GM21825 (cell line): ENCODE measurements around the gene SRRM1.
"Not testable (repeated sequence)": the region's sequence is repeated elsewhere in the genome, so short reads cannot be mapped to it uniquely, and the experiment has no call there.

ENCODE experiments used
- ATAC-seq: cut with Tn5 transposase; IDR thresholded peaks from one replicate; pipeline ENCODE4 v1.9.1; 2021; ENCODE audit warnings: mild to moderate bottlenecking, moderate library complexity; ENCODE audit not compliant: unreplicated experiment

SRRM1 gene

DNA sequence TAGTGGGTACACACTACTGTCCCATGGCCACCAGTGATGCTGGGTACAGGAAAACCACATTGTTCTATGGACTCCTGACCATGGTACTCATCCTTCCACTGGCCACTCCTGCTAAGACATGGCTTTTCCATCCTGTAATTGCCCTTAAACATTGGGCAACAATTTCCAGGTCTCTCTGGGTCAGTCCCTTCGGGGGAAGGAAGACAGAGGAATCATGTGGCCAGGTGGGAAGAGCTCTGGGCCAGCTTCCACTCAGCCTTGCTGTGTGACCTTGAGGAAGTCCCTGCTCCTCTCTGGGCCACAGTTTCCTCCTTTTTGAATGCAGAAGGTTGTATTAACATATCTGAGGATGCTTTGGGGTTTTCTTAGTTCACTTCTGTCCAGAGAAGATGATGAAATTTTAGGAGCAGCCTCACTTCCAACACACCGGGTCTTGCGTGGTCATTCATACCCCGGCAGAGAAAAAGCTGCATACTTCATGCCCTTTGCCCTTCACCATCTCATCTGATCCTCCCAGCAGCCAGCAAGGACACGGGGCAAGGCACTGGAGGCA is 50.8 kb downstream of the SRRM1 start:
- no peak for ATAC-seq

DNA sequence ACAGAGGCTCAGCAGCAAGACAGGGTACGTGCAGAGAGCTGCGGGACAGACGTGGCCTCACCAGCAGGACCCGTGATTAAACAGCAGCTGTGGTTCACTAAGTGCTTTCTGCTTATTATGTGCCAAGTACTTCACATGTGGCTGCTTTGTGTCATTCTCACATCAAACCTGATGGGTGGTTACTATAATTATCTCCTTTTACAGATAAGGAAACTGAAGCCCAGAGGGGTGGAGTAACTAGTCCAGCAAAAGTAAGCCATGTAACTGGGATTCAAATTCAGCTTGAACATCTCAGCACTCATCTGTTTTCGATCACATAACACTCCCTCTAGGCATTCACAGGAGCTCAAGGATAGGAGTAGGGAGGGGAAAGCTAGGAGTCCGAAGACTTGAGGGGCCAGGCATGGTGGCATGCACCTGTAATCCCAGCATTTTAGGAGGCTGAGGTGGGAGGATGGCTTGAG is 51.3 kb downstream of the SRRM1 start:
- ATAC-seq: peak; percentile 50

DNA sequence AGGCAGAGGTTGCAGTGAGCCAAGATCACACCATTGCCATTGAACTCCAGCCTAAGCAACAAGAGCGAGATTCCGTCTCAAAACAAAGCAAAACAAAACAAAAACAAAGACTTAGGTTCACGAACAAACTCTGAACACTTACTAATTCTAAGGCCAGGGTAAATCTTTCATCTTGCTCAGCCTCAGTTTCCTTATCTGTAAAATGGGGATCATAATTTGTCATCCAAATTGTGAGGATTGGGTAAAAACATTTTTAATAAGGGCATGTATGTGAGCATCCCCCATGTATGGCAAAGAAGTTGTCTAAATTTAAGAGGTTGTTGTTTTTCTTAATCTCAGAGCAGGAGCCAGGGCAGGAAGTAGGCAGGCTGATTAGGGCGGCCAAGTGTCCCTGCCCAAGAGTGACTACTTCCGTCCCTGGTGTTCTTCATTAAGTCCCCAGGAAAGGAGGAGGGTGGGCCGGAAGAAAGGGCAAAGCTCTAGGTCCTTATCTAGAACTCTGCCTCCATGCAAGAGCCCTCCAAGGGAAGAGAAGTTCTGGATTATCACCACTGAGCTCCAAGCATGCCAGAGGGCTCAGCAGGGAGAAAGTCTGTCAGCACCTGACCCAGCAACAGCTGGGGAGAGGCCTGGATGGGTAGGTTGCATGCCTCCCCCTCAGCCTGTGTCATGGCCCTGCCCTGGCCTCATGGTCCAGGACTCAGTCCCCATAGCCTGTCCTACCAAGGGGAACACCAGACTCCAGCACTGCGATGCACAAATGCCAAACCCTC is 52.3 kb downstream of the SRRM1 start:
- no peak for ATAC-seq

DNA sequence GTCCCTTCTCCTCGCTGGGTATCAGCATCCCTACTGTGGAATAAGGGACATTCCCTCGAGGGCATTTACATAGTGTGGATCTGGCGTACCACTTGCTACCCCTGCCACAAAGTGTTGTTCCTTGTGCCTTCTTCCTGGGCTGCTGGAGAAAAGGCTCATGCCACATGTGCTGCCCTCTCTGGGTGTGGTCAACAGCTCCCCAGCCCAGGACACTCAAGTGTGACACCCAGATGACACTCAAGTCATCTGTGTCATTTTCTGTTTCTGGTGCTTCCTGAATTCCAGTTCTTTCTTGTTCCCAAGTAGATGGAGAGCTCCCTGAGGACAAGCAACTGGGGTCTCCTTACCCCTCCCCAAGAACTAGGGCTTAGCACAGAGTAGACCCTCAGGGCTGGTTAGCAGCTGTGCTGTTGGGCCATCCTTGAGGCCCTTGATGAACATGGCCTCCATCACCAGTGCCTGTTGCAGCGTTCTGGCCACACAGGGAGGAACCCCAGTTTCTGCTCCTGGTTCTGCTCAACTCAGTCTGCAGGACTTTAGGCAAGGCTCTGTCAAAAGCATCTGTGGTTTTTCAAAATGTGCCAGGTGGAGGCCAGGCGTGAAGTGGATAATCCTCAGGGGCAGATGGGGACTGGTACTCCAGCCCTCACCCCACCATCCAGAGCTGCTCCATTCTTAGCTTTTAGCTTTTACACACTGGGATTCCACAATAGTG is 53.1 kb downstream of the SRRM1 start:
- ATAC-seq: no peak

DNA sequence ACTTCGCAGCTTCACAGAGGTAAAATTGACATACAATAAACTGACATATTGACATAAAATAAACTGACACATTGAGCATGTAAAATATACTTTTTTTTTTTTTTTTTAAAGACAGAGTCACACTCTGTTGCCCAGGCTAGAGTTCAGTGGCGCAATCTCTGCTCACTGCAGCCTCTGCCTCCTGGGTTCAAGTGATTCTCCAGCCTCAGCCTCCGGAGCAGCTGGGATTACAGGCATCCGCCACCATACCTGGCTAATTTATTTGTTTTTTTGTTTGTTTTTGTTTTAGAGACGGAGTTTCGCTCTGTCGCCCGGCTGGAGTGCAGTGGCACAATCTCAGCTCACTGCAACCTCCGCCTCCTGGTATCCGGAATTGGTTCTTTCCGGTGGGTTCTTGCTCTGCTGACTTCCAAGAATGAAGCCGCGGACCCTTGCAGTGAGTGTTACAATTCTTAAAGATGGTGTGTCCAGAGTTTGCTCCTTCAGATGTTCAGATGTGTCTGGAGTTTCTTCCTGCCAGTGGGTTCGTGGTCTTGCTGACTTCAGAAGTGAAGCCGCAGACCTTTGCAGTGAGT is 53.7 kb downstream of the SRRM1 start:
- no peak for ATAC-seq

DNA sequence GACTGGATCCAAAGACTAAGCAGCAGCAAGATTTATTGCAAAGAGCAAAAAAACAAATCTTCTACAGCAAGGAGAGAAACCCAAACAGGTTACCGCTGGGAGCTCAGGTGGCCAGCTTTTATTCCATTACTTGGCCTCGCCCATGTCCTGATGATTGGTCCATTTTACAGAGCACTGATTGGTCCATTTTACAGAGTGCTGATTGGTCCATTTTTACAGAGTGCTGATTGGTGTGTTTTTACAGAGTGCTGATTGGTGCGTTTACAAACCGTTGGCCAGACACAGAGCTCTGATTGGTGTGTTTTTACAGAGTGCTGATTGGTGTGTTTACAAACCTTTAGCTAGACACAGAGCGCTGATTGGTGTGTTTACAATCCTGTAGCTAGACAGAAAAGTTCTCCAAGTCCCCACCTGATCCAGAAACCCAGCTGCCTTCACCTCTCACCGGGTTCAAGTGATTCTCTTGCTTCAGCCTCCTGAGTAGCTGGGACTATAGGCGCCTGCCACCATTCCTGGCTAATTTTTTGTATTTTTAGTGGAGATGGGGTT is 54.4 kb downstream of the SRRM1 start:
- not testable (repeated sequence) for ATAC-seq

DNA sequence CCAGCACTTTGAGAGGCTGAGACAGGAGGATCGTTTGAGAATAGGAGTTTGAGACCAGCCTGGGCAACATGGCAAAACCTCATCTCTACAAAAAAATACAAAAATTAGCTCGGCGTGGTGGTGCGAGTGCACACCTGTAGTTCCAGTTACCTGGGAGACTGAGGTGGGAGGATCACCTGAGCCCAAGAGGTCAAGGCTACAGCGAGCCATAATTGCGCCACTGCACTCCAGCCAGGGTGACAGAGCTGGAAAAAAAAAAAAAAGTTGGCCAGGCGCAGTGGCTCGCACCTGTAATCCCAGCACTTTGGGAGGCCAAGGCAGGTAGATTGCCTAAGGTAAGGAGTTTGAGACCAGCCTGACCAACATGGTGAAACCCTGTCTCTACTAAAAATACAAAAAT is 55.2 kb downstream of the SRRM1 start:
- ATAC-seq: not testable (repeated sequence)

DNA sequence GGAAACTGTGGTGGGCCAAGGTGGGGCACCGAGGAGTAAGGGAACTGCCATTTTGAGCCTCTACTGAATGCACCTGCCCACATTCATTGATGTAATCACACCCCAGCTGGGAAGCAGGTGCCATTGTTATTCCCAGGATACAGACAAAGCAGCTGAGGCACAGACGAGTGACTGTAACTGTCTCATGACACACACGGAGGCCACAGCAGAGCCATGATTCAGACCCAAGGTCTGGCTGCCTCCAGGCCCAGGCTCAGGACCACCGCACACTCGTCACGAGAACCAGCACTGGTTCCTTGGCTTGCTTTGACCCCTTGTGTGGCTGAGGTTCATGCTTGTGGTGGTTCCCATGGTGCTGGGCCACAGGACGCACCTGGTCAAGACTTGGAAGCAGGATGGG is 56.5 kb downstream of the SRRM1 start:
- no peak for ATAC-seq

DNA sequence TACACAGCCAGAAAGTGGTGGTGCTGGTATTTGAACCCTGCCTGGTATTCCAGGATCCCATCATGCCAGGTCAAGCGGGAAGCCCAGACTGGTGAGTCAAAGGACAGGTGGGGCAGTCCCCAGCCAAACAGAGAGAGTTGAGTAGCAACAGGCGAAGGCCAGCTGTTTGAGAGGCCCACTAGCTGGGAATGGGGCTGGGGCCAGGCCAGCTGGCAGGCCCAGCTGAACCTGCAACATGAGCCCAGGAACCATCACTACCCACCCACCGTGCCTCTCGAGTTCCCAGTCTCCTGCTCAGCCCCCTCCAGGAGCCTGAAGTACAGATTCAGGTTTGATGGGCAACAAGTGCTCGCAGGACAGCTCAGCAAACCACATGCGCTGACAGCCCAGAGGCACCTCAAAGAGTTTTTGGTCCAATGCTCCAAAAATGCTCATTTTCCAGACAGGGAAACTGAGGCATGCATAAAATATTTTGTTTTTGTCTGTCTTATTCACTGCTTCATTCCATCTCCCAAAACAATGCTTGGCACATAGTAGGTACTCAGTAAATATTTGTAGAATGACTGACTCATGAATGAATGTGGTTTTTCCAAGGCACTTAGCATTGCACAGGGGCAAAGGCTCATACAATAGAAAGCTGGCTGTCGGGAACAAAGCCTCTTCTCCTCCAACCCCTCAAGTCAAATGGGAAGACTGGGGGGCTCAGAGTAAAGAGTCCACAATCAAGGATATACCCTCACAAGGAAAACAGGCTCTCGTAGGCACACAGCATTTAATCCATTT is 59.6 kb downstream of the SRRM1 start:
- no peak for ATAC-seq

DNA sequence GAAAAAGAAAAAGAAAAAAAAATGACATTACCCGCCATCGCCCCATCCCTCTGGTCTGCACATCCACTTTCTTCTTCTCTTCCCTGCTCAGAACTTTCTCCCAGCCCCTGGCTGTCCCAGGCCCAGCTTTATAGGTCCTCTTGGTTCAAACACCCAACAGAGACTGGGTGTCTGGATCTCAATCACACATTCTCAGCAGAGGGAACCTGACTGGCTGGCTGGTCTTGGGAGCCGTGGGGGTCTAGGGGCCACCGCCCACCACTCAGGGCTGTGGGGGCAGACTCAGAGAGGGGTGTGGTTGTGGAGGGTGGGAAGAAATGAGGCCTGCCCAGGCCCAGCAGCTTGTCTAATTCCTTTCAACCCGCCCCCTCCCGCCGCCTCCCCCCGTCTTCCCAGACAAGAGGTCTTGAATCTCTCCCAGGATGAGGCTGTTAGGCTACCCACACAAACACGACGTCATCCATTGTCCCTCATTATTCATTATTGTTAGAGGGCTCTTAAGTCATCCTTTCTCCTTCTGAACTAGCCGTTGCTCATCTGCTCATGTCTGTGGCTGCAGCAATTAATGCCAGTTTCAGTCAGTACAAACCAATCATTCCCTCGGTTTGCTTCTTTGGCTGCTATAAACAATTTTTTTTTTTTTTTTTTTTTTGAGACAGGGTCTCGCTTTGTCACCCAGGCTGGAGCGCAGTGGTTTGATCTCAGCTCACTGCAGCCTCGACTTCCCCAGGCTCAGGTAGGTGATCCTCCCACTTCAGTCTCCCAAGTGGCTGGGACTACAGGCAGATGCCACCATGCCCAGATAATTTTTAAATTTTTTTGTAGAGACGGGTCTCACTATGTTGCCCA is 61.5 kb downstream of the SRRM1 start:
- no peak for ATAC-seq

DNA sequence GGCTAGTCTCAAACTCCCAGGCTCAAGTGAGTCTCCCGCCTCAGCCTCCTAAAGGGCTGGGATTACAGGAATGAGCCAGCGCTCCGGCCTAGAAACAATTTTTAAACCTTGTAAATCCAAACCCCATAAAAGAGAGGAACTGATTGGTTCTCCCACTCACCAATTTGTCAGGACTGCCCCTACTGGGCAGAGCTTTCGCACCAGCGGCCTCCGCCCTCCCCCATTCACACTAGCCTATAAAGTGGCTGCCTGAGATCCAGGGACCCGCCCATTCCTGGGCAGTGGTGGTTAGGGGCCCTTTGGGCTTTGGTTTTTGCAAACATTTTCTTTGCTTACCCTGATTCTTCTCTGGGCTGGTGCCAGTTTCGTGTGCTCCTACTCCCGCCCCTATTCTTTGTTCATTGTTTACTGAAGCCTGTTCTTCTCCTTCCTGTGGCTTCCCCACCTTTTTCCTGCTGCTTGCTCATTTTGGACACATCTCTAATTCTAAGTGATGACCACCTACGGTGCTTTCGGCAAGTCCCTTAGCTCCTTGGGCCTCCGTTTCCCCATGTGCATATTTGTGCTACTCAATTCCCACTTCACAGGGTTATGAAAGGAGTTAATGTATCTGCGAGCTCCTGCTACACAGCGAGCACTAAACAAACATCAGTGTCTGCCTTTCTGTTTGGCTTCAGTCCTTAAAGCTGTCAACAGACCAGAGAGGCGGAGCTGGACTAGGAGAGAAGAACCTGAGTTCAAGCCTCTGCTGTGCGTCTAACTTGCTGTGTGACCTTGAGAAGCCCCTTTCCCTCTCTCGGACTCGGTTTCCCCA is 62.4 kb downstream of the SRRM1 start:
- peak; percentile 71 for ATAC-seq

DNA sequence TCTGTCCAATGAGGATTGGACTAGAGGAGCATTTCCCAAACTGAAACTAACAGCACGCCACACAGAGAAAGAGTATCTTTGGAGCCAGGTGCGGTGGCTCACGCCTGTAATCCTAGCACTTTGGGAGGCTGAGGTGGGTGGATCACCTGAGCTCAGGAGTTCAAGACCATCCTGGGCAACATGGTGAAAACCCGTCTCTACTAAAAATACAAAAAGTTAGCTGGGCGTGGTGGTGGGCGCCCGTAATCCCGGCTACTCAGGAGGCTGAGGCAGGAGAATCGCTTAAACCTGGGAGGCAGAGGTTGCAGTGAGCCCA is 62.9 kb downstream of the SRRM1 start:
- not testable (repeated sequence) for ATAC-seq

DNA sequence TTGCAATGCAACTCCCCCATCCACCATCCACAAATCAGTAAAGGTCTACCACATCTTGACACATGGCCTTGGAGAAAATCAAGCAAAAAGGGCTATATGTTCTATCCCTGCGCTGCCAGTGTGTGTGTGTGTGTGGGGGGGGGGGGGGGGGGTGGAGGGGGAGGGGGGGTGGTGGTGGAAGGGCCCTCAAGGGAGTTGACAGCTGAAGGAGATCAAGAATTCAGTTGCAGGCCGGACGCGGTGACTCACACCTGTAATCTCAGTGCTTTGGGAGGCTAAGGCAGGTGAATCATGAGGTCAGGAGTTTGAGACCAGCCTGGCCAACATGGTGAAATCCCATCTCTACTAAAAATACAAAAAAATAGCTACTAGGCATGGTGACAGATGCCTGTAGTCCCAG is 64.6 kb downstream of the SRRM1 start:
- no peak for ATAC-seq

DNA sequence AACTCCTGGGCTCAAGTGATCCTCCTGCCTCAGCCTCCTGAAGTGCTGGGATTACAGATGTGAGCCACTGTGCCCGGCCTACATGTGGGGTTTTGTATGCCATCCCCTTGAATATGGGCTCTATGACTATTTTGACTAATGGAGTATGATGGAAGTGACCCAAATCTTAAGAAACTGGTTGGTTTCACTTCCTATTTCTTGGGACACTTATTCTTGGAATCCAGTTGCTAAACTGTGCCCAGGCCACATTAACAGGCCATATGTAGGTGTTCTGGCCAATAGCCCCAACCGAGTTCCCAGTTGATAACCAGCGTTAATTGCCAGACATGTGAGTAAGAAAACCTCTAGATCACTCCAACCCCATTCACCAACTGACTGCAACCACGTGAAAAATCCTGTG is 65.8 kb downstream of the SRRM1 start:
- no peak for ATAC-seq

DNA sequence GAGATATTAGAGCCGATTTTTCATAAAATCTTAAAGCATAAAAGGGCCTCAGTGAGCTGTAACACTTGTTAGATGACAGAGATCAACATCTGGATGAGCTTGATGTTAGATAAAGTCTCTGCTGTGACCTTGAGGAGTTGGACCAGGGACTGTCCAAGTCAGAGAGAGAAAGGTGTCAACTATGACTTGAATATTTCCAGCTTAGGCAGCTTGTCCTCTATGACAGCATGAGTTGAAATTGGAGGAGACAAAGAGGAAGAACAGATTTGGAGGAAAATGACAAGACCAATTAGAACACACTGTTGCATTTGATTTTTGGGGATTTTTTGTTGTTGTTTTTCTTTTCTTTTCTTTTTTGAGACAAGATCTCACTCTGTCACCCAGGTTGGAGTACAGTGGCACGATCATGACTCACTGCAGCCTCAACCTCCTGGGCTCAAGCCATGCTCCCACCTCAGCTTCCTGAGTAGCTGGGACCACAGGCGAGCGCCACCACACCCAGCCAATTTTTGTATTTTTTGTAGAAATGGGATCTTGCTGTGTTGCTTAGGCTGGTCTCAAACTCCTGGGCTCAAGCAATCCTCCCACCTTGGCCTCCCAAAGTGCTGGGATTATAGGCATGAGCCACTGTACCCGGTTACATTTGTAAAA is 66.8 kb downstream of the SRRM1 start:
- ATAC-seq: no peak

DNA sequence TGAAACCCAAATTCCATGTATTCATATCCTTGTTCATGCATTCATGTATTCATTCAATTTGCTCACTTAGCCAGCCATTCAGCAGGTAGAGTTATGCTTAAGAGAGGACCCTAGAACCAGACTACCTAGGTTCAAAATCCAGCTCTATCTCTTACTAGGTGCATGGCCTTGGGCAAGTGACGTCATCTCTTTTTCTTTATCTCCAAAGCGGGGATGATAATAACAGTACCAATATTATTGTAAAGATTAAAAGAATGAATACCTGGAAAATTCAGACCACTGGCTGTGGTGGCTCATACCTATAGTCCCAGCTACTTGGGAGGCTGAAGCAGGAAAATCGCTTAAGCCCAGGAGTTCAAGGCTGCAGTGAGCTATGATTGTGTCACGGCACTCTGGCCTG is 68.2 kb downstream of the SRRM1 start:
- no peak for ATAC-seq

DNA sequence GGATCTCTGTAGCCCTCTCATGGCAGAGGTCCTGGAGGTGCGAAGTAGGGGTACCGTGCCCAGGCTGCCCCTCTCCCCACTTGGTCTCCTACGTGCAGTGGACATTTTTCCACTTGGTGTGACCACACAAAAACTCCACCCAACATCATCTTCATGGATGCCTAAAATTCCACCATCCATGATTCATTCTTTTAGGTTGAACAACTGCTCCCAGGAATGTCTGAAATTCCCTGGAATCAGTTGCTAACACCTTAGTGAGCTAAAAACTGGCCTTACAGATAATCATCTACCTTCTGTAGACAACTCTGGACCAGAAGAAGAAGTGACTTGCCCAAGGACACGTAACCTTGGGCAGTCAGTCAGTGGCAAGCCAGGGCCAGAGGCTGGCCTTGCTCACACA is 70.1 kb downstream of the SRRM1 start:
- ATAC-seq: no peak

DNA sequence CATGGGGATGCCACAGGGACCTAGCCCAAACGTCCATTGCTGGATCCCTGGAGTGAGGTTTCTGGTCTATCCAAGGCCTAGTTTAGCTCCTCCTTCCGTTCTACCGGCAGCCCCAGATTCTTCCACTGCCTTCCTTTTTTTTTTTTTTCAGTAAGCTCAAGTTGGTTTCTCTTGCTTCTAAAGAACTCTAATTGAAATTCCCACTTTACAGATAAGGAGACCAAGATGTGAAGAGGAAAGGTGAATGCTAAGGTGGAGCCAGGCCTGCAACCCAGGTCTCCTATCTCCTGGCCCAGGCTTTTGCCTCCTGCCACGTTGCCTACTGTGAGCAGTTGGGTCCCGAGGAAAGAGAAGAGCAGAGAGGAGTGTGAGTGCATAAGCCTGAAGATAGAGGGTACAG is 70.6 kb downstream of the SRRM1 start:
- ATAC-seq: no peak
